Measurements from ENCODE around the gene MDH1.
"Not testable (repeated sequence)": the region's sequence is repeated elsewhere in the genome, so short reads cannot be mapped to it uniquely, and the experiment has no call there.

GRCh38 chr2:63573726-63574345 is 14.9 kb upstream of the MDH1 start:
- TF ChIP-seq, protein P1, sequence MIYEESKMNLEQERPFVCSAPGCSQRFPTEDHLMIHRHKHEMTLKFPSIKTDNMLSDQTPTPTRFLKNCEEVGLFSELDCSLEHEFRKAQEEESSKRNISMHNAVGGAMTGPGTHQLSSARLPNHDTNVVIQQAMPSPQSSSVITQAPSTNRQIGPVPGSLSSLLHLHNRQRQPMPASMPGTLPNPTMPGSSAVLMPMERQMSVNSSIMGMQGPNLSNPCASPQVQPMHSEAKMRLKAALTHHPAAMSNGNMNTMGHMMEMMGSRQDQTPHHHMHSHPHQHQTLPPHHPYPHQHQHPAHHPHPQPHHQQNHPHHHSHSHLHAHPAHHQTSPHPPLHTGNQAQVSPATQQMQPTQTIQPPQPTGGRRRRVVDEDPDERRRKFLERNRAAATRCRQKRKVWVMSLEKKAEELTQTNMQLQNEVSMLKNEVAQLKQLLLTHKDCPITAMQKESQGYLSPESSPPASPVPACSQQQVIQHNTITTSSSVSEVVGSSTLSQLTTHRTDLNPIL (CRISPR knock-in tag; IDR thresholded peaks at IDR 0.05; ENCODE audit: low read depth) = not testable (repeated sequence)
- TF ChIP-seq OSR1 (CRISPR knock-in tag; IDR thresholded peaks at IDR 0.05); TOX (CRISPR knock-in tag; IDR thresholded peaks at IDR 0.05; ENCODE audit: borderline replicate concordance); GLIS3 (CRISPR knock-in tag; IDR thresholded peaks at IDR 0.05); ZFP3 (CRISPR knock-in tag; IDR thresholded peaks at IDR 0.05); RARB (CRISPR knock-in tag; IDR thresholded peaks at IDR 0.05); ZFP30 (CRISPR knock-in tag; IDR thresholded peaks at IDR 0.05): not testable (repeated sequence)
- TF ChIP-seq, protein P2, sequence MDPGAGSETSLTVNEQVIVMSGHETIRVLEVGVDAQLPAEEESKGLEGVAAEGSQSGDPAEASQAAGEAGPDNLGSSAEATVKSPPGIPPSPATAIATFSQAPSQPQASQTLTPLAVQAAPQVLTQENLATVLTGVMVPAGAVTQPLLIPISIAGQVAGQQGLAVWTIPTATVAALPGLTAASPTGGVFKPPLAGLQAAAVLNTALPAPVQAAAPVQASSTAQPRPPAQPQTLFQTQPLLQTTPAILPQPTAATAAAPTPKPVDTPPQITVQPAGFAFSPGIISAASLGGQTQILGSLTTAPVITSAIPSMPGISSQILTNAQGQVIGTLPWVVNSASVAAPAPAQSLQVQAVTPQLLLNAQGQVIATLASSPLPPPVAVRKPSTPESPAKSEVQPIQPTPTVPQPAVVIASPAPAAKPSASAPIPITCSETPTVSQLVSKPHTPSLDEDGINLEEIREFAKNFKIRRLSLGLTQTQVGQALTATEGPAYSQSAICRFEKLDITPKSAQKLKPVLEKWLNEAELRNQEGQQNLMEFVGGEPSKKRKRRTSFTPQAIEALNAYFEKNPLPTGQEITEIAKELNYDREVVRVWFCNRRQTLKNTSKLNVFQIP (CRISPR knock-in tag; IDR thresholded peaks at IDR 0.05; ENCODE audit: borderline replicate concordance, low read depth) = not testable (repeated sequence)

All from SK-N-SH treated with all-trans-retinoic acid at 6 μM for 48 hours (cell line).